ENCODE results near the gene BCCIP. TPM values are rescaled to one million over a fixed set of nuclear protein-coding genes. Genes with fewer than 3 reads are reported as not detected.

Gene BCCIP
- 58.7 TPM for total RNA-seq

GRCh38 chr10:125822878-125823662 is at the start of gene BCCIP, which contains the start of gene UROS:
Gene BCCIP (plus strand): TSS chr10:125823546. CDS start chr10:125823558, 12 bp downstream.
Gene UROS (minus strand): TSS chr10:125823258. CDS start chr10:125816499, 6,759 bp downstream.
- peak; percentile 89 for DNase-seq (ENCODE audit: low spot score)

GRCh38 chr10:125773687-125774543 is 49.4 kb upstream of the BCCIP start:
- no peak for DNase-seq (ENCODE audit: low spot score)

- DNase-seq (ENCODE audit: low spot score): no peak
Observed at GRCh38 chr10:125774581-125775191, 48.7 kb upstream of the BCCIP start.

GRCh38 chr10:125775491-125776106 is 47.7 kb upstream of the BCCIP start, which contains the start of gene MMP21:
Gene MMP21 (minus strand): TSS chr10:125775821. CDS start chr10:125775821, 0 bp downstream.
- DNase-seq (ENCODE audit: low spot score): peak; percentile 35

GRCh38 chr10:125777806-125778205 is 45.5 kb upstream of the BCCIP start:
- DNase-seq (ENCODE audit: low spot score): peak; percentile 35

- peak; percentile 5 for DNase-seq (ENCODE audit: low spot score)
Observed at GRCh38 chr10:125778556-125778955, 44.8 kb upstream of the BCCIP start.

- peak; percentile 26 for DNase-seq (ENCODE audit: low spot score)
Observed at GRCh38 chr10:125779403-125780327, 43.7 kb upstream of the BCCIP start.

GRCh38 chr10:125781374-125781773 is 42.0 kb upstream of the BCCIP start:
- no peak for DNase-seq (ENCODE audit: low spot score)

GRCh38 chr10:125782054-125782453 is 41.3 kb upstream of the BCCIP start:
- DNase-seq (ENCODE audit: low spot score): no peak

GRCh38 chr10:125782616-125783015 is 40.7 kb upstream of the BCCIP start:
- DNase-seq (ENCODE audit: low spot score): no peak

- DNase-seq (ENCODE audit: low spot score): no peak
Observed at GRCh38 chr10:125783408-125783807, 39.9 kb upstream of the BCCIP start.

- DNase-seq (ENCODE audit: low spot score): no peak
Observed at GRCh38 chr10:125783957-125784356, 39.4 kb upstream of the BCCIP start.

GRCh38 chr10:125785791-125786190 is 37.6 kb upstream of the BCCIP start:
- no peak for DNase-seq (ENCODE audit: low spot score)

GRCh38 chr10:125788156-125789034 is 35.0 kb upstream of the BCCIP start:
- no peak for DNase-seq (ENCODE audit: low spot score)

- DNase-seq (ENCODE audit: low spot score): no peak
Observed at GRCh38 chr10:125792342-125793300, 30.7 kb upstream of the BCCIP start.

GRCh38 chr10:125795128-125795527 is 28.2 kb upstream of the BCCIP start:
- DNase-seq (ENCODE audit: low spot score): no peak

GRCh38 chr10:125795637-125796190 is 27.6 kb upstream of the BCCIP start:
- DNase-seq (ENCODE audit: low spot score): no peak

GRCh38 chr10:125797424-125797823 is 25.9 kb upstream of the BCCIP start:
- DNase-seq (ENCODE audit: low spot score): no peak
